Measurements from ENCODE around the gene ZBTB42.

- TF ChIP-seq, protein P1, sequence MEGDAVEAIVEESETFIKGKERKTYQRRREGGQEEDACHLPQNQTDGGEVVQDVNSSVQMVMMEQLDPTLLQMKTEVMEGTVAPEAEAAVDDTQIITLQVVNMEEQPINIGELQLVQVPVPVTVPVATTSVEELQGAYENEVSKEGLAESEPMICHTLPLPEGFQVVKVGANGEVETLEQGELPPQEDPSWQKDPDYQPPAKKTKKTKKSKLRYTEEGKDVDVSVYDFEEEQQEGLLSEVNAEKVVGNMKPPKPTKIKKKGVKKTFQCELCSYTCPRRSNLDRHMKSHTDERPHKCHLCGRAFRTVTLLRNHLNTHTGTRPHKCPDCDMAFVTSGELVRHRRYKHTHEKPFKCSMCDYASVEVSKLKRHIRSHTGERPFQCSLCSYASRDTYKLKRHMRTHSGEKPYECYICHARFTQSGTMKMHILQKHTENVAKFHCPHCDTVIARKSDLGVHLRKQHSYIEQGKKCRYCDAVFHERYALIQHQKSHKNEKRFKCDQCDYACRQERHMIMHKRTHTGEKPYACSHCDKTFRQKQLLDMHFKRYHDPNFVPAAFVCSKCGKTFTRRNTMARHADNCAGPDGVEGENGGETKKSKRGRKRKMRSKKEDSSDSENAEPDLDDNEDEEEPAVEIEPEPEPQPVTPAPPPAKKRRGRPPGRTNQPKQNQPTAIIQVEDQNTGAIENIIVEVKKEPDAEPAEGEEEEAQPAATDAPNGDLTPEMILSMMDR (IDR thresholded peaks at IDR 0.05) = no peak
- TF ChIP-seq TCF7L2 (IDR thresholded peaks at IDR 0.05; ENCODE audit: low read depth, low read length) = no peak
Observed at GRCh38 chr14:104782808-104783139, 18.1 kb upstream of the ZBTB42 start.
